Vagina (tissue), 2 donors: Measurements from ENCODE around the gene KIAA2012.

Experiments used
- POLR2AphosphoS5 ChIP-seq, 2 donors: sonication (generic); formaldehyde crosslinking; IDR thresholded peaks; one replicate each; pipeline ENCODE4 v1.9.0; 2017; ENCODE audit warnings: antibody characterized with exemption in 2 of 2, mild to moderate bottlenecking in 2 of 2, low read depth in 1 of 2; ENCODE audit not compliant: insufficient read depth in 1 of 2
- TF ChIP-seq, protein P1 (sequence below), 3 experiments: fragments of 450-650 bp in 2 of 3; fragments of 200-600 bp in 1 of 3; sonication (generic) in 1 of 3; IDR thresholded peaks; one replicate each; pipeline ENCODE4 v1.5.1; 2017 to 2019; ENCODE audit warnings: antibody characterized with exemption in 3 of 3, mild to moderate bottlenecking in 2 of 3, moderate library complexity in 2 of 3

DNA sequence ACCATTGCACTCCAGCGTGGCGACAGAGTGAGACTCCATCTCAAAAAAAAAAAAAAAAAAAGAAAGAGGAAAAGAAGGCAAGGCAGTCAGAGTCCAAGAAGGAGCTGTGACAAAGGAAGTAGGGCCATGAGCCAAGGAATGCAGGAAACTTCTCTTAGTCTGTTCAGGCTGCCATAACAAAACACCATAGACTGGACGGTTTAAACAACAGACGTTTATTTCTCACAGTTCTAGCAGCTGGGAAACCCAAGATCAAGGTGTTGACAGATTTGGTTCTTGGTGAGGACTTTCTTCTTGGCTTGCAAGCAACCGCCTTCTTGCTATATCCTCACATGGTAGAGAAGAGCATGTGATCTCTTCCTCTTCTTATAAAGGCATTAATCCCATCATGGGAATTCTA, 178.4 kb downstream of the KIAA2012 start:
- TF ChIP-seq, protein P1, sequence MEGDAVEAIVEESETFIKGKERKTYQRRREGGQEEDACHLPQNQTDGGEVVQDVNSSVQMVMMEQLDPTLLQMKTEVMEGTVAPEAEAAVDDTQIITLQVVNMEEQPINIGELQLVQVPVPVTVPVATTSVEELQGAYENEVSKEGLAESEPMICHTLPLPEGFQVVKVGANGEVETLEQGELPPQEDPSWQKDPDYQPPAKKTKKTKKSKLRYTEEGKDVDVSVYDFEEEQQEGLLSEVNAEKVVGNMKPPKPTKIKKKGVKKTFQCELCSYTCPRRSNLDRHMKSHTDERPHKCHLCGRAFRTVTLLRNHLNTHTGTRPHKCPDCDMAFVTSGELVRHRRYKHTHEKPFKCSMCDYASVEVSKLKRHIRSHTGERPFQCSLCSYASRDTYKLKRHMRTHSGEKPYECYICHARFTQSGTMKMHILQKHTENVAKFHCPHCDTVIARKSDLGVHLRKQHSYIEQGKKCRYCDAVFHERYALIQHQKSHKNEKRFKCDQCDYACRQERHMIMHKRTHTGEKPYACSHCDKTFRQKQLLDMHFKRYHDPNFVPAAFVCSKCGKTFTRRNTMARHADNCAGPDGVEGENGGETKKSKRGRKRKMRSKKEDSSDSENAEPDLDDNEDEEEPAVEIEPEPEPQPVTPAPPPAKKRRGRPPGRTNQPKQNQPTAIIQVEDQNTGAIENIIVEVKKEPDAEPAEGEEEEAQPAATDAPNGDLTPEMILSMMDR (IDR thresholded peaks at IDR 0.05) = no peak
- TF ChIP-seq POLR2AphosphoS5 (IDR thresholded peaks at IDR 0.05; ENCODE audit: insufficient read depth in 1 of 2, low read depth in 1 of 2) = no peak
